Activated CD4-positive, alpha-beta T cell treated with anti-CD3 and anti-CD28 coated beads for 4 hours (primary cell): ENCODE results near the gene ZBTB7A.

Experiments used
- DNase-seq, 2 donors: peaks; one replicate each; pipeline ENCODE4 v3.0.0-alpha.2; 2020

The ZBTB7A gene

DNA sequence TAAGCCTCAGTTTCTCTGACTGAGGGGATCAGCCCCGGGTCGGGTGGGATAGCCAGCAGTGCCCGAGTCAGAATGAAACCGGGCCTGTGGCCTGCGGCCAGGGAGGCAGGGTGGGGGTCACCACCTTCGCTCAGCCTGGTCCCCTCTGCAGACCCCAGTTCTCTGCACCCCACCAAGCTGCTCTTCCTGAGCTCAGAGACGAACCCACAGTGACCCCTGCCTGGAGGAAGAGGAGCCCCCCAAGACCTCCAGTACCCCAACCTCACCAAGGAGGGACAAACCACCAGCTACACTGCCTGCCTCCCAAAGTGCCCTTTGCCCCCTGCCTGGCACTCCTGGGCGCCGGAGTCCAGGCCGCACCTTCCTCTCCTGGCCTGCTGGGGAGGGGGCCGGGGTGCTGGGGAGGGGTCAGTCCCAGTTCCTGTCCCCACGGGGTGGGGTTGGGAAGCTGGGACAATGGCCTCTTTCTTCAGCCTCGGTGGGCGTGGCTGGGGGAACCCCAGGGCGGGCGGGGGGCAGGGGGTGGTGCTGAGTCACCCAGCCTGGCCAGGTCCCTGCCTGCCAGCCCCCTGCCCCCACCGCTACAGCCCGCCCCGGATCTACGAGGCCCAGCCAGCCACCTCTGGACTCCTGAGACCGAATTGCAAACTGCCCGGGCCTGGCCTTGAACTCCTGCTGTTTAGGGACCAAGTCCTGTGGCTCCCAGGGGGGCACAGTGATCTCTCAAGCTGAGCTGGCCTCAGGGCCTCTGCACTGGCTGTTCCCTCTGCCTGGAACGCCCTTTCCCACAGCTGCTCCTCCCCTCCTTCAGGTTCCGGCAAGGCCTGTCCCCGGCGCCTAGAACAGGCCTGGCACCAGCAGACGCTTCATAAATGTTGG lies 14.3 kb downstream of the ZBTB7A start:
- DNase-seq = no peak

DNA sequence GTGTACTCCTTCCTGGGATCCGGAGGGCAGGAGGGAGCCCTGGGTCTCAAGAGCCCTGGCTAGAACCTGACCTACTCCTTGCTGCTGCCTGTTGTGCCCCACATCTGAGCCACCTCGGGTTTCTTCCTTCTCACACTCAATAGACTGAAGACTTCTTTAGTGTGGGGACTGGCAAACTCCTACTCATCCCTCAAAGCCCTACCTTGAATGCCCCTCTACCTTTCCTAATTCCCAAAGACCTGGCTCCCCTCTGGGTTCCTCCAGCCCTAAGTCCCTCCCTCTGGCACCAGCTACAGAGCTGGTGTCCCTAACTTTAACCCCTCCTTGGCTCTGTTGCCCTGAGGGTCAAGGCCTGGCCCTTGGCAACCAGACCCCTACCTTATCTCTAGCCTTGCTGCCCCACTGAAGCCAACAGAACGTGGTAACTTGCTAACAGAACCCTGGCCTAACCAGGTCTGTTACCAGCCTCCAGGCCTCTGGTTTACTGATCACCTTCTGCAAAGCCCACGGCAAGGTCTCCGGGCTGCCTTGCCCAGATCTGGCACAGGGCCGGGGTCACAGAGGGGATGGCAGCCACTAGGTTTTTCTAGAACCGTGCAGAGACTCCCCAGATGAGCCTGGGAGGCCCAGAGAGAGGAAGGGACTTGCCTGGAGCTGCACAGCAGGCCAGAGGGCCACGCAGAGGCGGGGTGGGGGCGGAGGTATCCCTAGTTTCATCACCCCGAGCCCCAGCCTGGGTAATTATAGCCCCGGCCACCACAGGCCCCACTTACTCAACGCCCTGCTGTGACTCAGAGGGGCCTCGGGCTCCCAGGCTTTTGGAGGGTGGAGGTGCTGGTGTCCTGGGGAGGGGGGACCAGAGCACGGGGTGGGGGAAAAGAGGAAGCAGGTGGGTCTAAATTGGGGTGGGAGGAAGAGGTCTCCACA lies 15.3 kb downstream of the ZBTB7A start:
- no peak for DNase-seq

DNA sequence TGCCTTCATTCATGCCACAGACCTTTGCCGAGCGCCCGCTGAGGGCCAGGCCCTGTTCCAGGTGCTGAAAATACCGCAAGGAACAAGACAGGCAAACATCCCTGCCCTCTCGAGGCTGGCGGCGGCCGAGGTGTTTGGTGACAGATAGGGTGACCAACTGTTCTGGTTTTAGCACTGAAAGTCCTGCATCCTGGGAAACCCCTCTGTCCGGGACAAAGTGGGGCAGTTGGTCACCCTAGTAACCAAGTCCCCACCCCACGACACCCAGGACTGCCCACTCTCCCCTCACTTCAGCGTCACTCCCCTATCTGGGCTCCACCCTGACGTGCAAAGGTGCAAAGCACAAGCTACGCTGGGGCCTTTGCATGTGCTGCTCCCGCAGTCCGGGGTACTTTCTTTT lies 17.3 kb downstream of the ZBTB7A start:
- DNase-seq = no peak

DNA sequence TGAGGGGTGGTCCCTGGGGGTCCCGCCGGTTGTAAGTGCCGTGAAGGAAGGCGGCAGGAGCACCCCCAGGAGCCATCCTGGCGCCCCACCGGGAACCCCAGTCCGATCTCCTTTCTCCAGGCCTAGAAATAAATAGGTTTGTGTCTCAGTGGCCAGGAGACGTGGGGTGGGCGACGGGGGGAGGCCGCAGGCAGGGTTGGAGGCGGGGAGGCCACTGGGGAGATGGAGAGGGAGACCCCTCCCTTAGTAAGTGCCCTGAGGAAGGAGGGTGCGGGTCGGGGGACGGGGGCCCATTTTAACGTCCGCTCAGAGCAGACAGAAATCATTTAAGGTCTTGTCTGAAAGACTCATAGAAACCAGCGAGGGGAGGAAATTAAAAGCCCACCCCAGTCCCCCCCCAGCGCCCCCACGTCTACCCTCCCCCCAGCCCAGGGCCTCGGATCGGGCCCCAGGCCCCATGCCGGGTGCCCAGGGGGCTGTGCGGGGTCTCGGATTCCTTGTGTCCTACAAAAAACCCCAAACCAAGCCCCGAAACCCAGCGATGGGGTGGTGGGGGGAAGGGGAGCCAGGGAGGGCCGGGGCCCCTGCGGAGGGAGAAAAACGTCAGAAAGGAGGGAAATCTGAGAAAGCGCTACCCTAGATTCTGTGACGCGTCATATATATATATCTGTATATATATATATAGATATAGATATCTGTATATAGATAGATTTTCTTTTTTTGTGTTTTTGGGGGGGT lies 19.6 kb downstream of the ZBTB7A start:
- no peak for DNase-seq

DNA sequence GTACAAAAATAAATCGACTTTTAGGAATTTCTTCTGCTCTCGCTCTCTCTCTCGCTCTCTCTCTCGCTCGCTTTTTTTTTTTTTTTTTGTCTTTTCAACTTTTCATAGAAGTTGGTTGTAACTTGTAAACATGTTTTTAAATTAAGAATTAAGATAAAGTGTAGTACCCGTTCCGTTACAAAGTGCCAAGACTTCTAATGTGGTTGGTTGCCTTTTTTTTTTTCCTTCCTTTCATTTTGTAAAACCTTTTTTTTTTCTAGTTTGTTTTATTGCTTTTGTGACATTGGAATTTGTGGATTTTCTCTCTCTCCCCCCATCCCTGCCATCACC lies 20.4 kb downstream of the ZBTB7A start:
- DNase-seq = no peak

DNA sequence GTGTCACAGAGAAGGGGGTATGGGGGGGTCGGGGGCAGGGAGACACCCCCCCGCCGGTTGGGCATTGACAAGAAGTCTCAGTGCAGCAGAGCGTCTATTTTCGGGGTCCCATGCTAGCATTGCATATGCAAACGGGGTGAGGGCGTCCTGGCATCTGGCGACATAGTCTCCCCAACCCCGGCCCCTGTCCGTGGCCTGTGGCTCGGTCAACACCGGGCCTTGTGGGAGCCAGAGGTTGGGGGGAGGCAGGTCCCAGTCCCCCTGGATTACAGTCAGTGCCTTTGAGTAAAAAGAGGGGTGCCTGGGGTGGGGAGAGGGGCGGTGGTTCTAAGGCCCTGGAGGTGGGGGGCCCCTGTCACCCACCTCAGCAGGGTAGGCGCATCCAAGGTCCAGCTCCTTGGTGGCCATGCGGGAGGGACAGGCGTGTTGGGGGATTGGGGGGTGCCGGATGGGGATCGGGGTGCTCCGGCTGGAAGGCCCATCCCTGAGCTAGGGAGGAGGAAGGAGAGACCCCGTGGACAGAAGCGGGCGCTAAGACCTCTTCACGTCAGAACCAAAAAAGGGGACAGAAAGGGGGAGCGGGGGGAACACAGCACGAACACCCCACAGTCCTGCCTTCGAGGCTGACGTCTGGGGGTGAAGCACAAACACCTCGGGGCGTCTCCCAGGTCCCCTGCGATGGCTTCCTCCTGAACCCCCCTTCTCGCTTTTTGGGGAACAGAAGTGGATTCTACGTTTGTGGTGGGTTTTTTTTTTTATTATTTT lies 20.9 kb downstream of the ZBTB7A start:
- no peak for DNase-seq

DNA sequence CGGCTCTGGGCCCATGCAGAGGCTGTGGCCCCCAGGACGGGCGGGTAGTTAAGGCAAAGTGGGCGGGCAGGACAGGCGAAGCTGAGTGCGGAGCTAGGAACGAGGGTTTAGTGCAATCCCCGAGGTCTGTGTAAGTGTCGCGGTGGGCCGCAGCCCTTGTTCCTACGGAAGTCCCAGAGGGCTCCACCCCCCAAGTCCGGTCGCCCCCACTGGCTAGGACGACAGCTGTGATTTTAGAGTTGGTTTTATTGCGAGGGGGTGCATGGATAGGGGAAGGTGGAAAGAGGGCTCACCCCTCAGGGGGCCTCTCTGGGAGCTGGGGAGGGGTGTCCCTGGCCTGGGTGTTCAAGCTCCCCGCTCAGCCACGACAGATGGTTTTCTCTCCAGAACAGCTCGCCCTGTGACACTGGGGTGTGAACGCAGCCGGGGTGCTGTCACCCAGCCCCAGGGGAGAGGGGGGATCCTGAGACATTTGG lies 21.7 kb downstream of the ZBTB7A start:
- no peak for DNase-seq

DNA sequence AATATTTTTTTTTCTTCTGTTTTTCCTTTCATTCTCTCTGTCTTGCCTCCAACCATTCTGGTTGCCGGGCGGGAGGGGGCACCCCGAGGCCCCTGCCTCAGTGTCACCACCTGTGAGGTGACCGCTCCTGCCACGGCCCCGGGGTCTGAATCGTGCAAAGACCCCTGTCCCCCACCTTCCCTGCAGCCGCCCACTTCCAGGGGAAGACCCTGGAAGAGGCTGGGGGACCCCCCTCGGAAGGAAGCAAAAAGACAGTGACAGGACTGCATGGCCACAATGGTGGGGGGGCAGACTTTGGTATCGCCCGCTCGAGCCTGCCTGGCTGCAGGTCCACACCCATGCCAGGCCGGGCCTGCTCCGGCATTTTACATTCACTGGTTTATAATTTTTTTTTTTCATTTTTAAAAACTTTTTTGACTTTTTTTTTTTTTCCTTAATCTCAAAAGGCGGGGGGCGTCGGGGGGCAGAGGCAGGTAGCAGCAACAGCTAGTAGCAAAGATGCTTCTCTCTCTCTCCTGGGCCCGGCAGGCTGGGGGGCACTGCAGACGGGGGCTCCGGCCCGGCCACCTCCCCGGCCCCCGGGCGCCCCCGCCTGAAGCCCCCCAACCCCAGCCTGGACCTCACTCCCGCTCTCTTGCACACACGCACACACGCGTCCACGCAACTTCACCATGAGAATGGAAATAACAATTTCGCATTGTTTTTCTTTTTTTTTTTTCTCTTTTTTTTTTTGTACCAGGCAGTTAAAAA lies 22.6 kb downstream of the ZBTB7A start:
- DNase-seq = no peak

DNA sequence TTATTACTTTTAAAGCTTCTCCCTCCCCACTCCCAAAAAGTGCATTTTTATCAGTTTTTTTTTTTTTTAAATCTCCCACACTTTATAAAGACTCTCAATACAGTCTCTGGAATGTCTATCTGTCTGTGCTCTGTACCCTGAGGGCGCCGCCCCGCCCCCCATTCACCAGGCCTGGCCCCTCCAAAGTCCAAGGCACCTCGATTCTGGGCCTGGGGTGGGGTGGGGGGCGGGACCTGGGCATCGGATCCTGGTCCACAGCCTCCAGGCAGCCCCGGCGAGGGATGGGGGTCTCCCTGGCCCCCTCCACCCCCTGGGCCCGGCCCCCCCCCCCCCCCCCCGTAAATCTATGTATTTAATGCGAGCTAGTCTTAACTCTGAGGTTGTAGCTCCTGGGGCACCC lies 23.3 kb downstream of the ZBTB7A start:
- DNase-seq = no peak

DNA sequence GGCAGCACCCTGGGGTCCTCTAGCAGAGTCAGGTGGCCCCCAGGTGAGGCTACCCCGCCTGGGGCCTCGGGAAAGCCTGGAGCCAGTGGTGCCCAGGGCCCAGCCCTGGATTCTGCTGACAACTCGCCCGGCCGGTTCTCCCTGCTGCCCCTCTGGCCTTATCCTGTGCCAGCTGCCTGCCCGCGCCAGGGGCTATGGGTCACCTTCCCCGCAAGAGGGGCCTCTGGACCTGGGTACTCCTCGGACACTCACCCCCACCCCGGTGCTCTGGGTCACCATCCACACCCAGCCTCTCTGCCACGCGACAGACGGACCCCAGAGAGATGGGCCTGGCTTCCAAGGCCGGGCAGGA lies 24.0 kb downstream of the ZBTB7A start:
- DNase-seq = no peak

DNA sequence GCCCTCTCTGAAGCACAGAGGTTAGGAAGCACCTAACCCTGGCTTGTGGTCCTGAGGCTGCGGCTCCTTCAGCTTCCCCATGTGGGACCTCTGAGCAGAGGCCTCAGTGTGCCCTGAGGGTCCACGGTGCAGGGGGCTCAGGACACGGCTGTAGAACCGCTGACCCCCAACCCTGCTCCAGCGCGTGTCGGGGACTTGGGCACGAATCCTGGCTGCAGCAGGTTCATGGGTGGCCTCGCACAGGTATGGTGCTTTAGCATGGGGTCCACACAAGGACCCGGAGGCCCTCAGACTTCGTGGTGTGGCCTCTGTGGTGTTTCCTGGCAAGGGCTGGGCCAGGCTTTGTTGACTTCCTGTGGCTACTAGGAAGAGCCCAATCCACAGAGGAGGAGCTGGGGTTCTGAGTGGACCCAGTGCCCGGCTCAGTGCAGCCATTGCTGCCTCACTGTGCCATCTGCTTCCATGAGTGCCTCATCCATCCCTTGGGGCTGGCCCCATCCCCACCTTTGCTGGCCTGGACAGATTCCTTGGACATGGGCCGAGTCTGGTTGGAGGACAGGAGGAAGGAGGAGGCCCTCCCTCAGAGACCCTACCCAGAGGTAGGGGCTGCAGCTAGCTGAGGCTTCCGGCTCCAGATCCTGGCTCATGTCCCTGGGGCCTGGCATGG lies 24.5 kb downstream of the ZBTB7A start:
- DNase-seq = no peak

DNA sequence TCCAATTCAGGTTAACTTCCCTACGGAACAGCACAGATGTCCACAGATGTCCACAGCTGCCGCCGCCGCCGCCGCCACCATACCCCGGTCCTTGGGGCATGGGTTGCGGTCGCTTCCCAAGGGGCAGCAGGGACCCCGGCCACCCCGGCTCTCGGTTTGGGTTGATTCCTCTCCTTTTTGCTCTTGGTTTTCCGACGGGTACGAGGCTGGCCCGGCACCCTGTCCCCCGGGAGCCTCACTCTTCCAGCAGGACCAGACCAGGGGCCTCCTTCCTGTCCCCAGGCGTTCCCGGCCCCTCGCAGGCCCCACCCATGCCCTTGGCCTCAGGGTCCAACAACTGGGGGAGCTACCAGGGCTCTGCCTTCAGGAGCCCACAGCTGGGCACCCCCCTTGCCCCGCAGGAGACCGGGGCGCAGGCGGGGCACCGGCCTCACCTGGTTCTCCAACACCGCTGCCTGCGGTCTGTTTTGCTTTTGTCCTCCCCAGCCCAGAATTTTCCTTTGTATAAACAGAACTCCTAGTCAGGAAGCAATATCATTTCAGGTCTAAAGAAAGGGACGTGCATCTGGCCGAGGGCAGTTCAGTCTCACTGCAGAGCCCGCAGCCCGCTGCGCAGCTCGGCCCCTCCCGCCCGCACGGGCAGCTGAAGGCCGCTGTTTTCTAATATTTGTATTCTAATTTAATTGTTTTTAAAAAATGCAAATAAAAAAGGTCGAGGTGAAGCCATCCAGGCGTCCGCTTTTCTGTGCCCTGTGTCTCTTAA lies 27.9 kb downstream of the ZBTB7A start:
- DNase-seq = no peak

DNA sequence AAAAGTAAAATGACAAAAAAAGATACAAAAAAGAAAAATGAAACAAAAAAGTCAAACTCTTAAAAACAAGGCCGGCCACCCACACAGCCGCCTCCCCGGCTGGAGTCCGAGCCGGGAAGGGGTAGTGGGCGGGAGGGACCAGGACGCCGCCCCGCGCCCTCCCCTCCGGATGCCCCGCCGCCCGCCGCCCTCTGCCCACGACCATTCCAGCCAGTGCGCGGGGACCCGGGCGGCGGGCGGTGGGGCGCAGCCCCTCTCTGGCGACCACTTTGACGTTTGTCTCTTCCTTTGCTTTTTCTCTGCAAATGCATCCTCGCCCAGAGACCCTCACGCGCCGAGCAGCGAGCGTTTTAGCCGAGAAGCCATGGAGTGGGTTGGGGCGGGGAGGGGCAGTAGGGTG lies 28.6 kb downstream of the ZBTB7A start:
- DNase-seq = no peak

DNA sequence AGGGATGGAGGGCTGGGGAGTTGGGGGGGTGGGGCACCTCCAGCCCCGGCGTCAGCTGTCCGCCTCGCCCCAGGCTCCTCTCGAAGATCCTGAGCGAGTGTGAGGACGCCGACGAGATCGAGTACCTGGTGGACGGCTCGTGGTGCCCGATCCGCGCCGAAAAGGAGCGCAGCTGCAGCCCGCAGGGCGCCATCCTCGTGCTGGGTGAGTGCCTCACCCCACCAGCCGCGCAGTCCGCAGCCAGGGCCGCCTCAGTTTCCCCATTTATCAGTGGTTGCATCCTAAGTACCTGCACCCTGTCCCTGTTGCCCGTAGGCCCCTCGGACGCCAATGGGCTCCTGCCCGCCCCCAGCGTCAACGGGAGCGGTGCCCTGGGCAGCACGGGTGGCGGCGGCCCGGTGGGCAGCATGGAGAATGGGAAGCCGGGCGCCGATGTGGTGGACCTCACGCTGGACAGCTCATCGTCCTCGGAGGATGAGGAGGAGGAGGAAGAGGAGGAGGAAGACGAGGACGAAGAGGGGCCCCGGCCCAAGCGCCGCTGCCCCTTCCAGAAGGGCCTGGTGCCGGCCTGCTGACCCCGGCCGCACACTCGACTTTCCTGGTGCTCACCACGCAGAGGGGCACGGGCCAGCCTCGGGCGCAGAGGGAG lies 29.3 kb downstream of the ZBTB7A start:
- no peak for DNase-seq

DNA sequence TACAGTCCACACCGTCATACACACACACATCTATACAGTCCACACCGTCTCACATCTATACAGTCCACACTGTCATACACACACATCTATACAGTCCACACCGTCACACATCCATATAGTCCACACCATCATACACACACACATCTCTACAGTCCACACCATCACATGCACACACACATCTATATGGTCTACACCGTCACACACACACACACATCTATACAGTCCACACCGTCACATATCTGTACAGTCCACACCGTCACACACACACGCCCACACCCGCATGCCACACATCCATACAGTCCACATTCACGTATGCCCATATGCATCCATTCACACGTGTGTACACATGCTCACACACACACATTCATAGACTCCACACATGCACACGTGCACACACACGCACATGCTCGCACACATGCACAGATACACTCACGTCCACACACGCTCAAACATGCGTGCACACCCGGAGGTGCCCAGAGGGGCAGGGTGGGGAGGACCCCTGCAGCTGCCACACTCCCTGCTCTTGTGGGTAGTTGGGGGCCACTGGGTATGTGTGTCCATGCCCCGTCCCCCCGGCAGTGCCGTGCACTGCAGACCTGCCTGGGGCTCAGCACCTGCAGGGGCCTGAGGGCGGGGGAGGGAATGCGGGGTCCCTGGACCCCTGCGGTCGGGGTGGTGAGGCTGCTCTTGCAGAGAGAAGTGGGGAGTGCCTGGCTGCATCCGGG lies 30.0 kb downstream of the ZBTB7A start:
- no peak for DNase-seq

DNA sequence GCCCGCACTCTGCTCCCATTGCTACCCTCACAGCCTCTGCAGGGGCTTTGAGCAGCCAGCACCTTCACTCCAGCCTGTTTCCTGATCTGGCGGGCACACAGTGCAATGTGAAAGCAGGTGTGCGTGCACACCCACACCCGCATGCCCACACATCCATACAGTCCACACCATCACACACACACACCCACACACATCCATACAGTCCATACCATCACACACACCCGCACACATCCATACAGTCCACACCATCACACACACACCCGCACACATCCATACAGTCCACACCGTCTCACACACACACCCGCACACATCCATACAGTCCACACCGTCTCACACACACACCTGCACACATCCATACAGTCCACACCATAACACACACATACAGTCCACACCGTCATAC lies 31.1 kb downstream of the ZBTB7A start:
- no peak for DNase-seq

DNA sequence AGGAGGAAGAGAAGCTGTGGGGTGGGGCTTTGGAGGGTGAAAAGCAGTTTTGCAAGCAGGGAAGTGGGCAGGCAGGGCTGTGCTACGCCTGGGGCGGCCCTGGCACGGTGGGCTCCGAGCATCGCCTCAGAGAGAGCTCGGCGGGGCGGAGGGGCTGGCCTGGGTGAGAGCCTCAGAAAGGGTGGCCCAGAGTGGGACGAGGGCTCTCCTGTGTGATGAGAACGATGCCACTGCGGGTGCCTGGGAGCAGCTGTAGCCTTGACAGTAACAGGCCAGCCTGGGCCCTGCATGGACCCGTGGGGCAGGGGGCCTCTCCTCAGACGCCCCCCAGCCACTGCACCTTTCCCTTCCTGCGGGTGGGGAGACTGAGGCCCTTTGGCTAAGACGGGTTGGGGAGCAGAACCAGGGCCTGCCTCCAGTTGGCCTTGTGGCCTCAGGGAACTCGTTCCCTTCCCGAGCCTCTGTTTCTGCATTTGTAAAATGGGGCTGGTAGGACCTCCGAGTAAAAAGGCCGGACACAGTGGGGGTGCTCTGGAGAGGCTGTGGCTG lies 31.6 kb downstream of the ZBTB7A start:
- DNase-seq = no peak

DNA sequence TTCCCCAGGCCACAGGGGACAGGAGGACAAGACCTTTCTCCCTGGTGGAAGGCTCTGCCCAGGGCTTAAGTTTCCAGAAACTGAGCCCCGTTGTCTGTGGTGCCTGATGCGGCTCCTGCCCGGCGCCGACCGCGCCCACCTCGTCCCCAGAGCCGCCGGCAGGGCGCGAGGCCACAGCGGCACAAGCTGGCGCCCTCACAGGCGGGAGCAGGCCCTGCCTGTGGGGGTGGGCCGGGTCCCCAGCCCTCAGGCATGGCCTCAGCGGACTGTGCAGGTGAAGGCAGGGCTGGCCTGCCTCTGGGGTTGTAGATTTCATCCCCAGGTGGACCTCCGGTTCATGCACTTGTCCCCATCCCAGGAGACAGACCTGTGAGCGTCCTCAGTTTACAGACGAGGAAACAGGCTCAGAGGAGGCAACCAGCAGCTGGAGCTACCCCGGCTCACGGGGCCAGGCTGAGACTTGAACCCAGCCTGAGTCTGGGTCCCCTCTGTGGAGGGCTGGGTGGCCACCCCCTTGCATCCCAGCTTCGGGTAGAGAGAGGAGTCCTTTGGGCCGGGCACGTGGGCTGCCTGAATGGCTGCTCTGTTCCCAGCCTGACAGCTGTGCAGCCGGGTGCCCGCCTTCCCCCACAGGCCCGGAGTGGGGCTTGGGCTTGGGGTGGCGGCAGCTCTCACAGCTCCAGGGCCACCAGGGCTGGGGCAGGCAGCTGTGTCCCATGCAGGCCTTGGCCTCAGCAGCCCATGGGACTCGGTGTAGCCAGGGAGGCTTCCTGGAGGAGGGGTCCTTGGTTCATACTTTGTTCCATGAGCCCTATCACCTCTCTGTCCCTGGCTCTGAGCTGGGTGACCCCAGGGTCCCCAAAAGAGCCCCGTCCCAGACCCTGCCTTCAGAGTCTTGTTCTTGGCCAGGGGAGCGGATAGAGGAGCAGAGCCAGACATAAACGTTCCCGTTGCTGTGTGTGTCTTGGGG lies 32.4 kb downstream of the ZBTB7A start:
- no peak for DNase-seq
